Peyer's patch (tissue), 4 donors: Measurements from ENCODE around the gene SLC6A3.

ENCODE experiments used
- CTCF ChIP-seq, 6 experiments: fragments of 450-650 bp in 4 of 6; fragments of 200-600 bp in 2 of 6; sonication (generic) in 1 of 6; IDR thresholded peaks; one replicate each; pipeline ENCODE4 v1.5.1; 2017 to 2019; ENCODE audit warnings: antibody characterized with exemption in 6 of 6, mild to moderate bottlenecking in 3 of 6, moderate library complexity in 1 of 6
- POLR2A ChIP-seq, 2 donors: fragments of 450-650 bp; IDR thresholded peaks; one replicate each; pipeline ENCODE4 v1.5.1; 2017; ENCODE audit warnings: antibody characterized with exemption in 2 of 2, mild to moderate bottlenecking in 2 of 2, moderate library complexity in 2 of 2

- no peak for TF ChIP-seq CTCF (IDR thresholded peaks at IDR 0.05)
- no peak for TF ChIP-seq POLR2A (IDR thresholded peaks at IDR 0.05)
These were observed 45.1 kb upstream of the SLC6A3 start for GRCh38 chr5:1490376-1490775.
